HL-60/S4 treated with retinoic acid at 250 ng/mL for 4 days and 3 days (cell line): ENCODE results near the gene TEDC2.

ENCODE experiments used
- in situ Hi-C: fragments of 300-500 bp; cut with MboI; formaldehyde crosslinking; loops from 2 replicates; pipeline ENCODE4 v1.7.0; 2022; ENCODE audit warnings: low sequenced_read_pairs

TEDC2 gene

DNA sequence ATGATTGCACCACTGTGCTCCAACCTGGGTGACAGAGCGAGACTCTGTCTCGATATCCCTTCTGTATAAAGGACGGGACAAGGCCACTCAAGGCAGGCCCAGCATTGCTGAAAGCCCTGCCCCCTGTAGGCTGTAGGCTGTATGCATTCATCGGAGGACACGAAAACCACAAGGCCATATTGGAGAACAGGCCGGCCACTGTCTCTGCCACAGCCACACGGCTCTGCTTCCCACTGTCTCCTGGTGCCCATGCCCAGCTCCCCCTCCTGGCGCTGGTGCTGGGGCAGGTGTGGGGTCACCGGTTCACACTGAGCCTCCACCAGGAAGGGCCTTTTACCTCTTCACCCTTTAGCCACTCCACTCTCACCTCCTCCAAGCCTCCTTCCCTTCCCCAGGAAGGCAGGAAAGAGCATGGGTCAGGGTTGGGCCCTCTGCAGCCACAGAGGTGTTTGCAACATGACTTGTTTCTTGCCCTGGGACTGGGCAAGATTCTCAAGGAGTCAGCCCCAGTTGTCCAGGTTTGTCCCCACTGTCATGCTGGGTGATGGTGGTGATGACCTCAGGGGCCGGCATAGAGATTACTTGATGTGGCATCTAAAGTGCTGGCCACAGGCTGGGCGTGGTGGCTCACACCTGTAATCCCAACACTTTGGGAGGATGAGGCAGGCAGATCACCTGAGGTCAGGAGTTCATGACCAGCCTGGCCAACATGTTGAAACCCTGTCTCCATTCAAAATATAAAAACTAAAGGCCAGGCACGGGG is 5.9 kb downstream of the TEDC2 start:
- in situ Hi-C loops = no loop called here

DNA sequence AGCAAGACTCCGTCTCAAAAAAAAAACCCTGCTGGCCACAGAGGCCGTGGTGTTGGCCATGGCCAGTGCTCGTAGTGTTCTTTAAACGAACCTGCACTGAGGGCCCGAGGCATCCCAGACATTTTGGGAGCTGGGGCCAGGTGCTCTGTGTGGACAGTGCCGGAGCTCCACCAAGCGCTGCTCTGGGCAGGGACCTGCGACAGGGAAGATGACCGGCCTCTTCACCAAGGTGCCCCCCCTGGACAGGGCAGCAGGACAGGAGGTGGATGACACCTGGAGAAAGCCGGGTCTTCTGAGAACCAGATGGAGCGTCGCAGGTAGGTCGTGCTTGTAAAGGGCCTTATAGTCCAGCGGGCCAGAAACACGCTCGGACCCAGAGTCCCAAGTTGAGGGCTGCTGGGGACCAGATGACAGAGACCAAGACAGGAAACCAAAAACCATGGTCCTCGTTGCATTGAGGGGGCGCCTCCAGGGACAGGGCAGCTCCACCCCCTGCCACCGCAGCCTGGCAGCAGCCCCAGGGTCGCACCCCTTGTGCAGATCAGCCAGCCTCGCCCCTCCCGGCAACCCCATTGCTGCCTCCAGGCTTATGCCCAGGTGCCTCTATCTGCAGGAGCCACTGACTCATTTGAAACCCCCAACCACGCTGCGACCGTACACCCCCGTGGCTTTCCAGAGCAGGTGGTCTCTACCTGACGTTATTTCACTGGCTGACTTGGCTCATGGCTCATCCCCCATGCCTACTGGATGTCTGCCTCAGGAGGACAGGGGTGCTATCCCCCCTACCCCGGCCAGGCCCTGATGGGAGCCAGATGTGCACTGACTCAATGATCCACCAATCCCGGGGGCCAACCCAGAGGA is 7.0 kb downstream of the TEDC2 start:
- in situ Hi-C loops = no loop called here

DNA sequence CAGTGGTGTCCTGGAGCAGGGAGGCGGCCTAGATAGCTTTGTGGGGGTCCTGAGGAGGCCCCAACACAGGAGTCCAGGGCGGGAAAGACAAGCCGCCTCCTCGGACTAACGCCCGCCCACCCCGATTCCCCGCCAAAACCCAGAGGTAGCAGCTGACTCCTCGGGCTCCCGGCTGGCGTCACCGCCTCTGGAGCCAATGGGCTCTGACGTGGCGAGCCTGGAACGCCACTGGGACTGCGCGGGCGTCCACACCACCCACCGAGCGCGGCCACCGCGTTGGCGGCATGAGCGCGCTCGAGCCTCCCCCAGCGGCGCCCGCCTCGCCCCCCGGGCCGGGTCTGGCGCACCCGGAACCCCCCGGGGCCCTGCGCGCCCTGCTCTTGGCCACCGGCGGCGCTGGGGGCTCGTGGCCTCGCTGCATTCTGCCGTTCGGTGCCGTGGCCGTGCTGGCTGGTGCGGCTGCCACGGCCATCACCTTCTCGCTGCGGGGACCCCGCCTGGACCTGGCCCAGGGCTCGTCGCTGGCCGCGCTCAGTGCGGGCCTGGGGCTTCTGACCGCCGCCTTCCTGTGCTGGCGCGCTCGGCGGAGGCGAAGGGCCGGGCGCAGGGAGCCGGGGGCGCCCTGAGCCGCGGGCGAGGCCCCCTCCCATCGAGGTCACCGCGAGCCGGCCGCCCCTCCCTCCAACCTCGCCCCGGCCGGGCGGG is 7.8 kb downstream of the TEDC2 start:
- in situ Hi-C loops = no loop called here

DNA sequence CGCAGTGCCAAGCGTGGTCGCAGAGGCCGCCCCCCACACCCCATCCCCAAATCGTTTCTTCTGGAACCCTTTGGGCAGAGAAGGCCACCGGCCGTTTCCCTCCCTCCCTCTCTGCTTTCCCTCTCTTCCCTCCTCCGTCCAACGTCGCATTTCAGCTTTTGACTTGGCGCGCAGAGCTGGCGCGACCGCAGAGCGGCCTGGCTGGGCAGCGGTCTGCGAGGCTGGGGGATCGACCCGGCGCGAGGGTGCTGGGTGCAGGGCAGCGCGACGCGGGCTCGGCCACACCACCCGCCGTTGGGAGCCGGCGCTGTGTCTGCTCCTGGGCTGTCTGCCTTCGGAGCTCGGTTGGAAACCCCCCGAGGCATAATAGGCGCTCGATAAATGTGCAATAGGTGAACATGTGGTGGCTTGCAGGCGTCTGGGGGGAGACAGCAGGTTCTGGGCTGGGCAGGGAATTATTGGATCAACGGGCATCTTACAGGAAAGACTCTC is 8.4 kb downstream of the TEDC2 start:
- in situ Hi-C loops = no loop called here

DNA sequence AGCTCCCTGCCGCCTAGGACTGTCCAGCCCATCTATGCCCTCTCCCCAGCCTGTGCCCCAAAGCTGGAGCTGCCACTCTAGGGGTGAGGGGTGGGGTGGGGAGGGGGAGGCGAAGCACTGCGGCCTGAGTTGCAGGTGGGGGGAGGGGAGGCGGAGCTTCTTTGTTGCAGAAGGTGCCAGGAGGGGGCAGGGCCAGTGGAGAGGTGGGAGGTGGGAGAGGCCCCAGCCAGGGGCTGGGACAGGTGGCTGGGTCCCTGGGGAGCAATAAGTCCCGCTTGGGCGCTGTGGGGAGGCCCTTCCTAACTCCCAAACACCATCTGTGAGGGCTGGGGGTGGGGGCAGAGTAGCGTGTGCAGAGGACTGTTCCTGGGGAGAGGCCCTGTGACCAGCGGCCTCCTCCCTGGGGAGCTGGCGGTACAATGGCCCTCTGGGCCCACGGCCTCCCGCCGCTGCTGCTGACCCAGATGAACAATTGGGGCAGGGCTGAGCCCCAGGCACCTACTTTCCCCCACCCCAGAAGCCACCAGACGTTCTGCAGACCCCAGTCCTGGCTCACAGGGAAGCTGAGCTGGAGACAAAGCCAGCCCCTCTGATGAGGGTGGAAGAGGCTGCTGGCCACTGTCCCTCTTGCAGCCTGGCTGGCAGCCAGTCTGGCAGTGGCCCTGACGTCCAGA is 9.0 kb downstream of the TEDC2 start:
- in situ Hi-C loops = no loop called here

DNA sequence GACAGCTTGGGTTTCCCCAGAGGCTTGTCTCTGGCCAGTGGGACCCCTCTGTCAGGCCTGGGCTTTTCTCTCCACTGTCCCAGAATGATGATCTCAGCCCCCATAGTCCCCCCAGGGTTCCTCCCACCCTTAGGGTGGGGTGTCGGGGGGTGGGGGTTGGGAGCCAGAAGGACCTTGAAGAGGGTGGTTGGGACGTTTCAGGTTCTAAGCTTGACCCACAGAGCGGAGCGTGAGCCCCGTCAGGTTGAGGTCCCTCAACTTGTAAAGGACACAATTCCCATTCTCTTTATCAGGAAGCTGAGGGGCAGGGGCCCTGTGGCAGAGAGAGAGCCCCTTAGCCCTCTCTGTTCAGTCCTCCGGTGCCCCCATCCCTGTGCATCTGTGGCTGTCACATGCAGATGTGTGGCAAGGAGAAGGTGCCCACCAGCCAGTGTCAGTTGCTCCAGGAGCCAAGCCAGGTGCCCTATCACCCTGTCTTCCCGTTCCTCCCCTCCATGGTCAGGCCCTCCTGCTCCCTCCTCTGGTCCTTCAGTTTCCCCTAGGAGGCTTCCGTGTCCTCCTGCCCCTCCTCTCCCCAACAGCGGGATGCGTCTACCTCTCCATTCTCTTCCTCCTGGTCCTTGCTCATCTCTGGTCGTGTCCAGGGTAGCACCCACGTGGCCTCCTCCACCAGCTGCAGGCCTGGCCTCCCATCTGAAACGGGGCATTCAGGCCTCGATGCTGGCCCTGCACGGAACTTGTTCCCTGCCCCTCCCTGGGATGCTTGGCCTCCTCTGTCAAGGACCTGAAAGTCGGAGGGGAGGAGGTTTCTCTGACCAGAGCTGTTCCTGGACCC is 9.7 kb downstream of the TEDC2 start:
- in situ Hi-C loops = no loop called here

DNA sequence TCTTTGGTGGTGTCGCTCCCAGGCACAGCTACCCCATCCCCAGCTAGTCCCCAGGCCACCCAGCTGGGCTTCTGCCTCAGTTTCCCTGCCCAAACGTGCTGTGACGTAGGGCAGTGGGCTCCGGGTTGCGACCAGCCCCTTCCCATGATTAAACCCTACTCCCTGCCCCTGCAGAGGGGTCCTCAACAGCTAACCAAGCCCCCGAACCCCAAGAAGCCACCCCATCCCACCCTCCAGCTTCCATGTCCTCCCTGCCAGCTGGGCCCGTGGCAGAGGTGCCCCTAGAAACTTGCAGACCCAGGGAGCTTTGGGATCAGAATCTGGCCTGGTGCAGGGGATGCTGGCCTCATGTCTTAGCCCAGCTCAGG is 10.3 kb downstream of the TEDC2 start:
- in situ Hi-C loops = no loop called here

DNA sequence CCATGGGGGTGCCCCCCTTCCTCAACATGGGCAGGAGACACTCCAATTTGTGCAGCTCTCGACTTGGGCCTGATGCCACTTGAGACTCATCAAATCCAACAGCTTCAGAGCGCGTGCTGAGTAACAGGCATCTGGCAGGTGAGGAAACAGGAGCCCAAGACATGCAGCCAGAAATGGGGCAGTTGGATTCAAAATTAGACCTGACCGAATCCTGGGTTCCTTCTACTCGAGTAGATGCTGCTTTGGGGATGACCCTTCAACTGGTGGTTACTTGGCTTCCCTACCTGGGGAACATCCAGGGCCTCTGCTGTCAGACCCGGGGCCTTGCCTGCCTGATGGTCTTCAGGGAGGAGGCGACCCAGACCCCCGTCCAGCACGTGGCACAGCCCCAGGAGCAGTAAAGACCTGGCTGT is 10.7 kb downstream of the TEDC2 start:
- in situ Hi-C loops = no loop called here

DNA sequence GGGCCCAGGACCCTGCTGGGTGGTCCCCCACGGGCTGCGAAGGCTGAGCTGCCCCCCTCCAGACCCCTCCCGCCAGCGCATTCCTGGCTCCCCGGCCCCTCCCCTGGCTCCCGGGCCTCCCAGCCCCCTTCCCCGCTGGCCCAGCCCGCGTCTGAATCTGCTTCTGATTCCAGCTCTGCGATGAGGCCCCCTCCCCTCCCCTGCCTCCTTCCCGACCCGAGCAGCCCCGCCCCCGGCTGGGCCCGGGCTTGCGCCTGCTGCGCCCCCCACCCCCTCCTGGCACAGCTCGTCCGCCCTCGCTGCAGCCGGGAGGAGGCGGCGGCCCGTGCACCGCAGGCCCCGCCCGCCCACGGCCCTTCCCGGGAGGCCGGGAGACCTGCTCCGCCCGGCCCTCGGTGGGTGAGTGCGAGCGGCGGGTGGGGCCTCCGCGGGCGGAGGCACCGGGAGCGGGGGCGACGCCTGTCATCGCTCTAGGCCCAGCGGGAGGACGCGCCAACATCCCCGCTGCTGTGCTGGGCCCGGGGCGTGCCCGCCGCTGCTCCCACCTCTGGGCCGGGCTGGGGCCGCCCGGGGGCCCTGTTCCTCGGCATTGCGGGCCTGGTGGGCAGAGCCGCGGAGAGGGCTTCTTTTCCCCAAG is 11.2 kb downstream of the TEDC2 start, which contains the start of gene NTN3:
Gene NTN3 (plus strand): TSS at position 282 of the 637 bp plus-strand sequence. CDS start 405 bp downstream, outside the sequence.
- in situ Hi-C loops = no loop called here

DNA sequence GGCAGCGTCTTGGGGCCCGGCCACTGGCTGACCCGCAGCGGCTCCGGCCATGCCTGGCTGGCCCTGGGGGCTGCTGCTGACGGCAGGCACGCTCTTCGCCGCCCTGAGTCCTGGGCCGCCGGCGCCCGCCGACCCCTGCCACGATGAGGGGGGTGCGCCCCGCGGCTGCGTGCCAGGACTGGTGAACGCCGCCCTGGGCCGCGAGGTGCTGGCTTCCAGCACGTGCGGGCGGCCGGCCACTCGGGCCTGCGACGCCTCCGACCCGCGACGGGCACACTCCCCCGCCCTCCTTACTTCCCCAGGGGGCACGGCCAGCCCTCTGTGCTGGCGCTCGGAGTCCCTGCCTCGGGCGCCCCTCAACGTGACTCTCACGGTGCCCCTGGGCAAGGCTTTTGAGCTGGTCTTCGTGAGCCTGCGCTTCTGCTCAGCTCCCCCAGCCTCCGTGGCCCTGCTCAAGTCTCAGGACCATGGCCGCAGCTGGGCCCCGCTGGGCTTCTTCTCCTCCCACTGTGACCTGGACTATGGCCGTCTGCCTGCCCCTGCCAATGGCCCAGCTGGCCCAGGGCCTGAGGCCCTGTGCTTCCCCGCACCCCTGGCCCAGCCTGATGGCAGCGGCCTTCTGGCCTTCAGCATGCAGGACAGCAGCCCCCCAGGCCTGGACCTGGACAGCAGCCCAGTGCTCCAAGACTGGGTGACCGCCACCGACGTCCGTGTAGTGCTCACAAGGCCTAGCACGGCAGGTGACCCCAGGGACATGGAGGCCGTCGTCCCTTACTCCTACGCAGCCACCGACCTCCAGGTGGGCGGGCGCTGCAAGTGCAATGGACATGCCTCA is 12.0 kb downstream of the TEDC2 start:
- in situ Hi-C loops = no loop called here

DNA sequence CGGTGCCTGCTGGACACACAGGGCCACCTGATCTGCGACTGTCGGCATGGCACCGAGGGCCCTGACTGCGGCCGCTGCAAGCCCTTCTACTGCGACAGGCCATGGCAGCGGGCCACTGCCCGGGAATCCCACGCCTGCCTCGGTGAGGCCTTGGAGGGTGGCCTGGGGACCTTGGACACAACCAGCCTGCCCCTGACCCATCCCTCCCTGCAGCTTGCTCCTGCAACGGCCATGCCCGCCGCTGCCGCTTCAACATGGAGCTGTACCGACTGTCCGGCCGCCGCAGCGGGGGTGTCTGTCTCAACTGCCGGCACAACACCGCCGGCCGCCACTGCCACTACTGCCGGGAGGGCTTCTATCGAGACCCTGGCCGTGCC is 12.6 kb downstream of the TEDC2 start:
- in situ Hi-C loops = no loop called here

DNA sequence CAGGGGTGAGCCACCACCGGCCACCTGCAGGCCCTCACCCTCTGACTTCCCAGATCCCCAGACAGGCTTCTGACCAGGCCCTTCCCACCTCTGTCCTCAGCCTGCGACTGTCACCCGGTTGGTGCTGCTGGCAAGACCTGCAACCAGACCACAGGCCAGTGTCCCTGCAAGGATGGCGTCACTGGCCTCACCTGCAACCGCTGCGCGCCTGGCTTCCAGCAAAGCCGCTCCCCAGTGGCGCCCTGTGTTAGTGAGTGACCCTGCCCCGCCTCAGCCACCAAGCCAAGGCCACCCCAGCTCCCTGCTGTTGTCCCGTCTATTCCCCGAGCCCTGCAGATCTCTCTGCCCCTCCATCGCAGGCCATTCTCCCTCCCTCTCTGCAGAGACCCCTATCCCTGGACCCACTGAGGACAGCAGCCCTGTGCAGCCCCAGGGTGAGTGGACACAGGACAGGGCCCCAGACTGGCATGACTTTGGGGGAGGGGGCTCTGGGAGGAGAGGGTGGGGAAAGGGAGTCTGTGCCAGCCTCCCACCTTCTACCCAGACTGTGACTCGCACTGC is 13.1 kb downstream of the TEDC2 start:
- in situ Hi-C loops = no loop called here

DNA sequence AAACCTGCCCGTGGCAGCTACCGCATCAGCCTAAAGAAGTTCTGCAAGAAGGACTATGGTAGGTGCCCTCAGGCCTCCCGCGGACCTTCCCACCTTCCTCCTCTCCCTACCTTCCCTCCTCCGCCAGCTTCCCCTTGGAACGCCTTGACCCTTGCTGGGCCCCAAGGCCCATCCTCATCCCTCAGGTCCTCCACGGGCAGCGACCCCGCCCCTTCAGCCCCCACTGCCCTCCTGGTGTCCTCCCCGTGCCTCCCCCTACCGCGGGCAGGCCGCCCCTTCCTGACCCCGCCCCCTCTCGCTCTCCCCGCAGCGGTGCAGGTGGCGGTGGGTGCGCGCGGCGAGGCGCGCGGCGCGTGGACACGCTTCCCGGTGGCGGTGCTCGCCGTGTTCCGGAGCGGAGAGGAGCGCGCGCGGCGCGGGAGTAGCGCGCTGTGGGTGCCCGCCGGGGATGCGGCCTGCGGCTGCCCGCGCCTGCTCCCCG is 13.6 kb downstream of the TEDC2 start:
- in situ Hi-C loops = no loop called here

DNA sequence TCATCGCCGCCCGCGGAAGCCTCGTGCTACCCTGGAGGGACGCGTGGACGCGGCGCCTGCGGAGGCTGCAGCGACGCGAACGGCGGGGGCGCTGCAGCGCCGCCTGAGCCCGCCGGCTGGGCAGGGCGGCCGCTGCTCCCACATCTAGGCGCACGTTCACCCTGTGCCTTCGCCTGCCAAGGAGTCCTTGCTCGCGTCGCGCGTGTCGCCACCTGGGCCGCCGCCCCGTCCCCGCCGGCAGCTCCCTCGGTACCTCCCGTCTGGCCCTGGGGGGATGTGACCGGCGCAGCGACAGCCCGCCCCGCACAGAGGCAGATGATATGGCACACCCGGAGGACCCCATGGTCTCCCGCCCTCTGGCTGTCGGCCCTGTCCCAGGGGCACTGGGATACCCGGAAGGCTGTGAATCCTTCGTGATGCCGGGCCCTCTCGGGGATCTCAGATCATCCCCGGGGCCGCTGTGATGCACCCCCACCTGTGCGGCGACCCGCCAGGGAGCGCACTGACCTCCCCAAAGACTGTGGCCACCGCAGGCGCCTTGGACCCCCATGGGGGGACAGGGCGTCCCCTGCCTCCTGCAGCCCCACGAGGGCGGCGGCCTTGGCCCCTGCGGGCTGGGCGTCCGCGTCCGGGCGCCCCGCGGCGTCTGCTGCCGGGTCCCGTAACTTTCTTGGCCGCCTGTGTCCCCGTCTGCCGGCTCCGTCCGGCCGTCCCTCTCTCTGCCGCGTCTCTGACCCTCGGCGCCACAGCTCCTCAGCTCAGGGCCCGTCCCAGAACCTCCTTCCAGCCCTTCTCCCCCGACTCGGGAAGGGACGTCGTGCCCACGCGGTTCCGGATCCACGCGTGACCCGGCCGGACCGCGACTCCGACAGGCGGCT is 14.3 kb downstream of the TEDC2 start:
- in situ Hi-C loops = no loop called here

DNA sequence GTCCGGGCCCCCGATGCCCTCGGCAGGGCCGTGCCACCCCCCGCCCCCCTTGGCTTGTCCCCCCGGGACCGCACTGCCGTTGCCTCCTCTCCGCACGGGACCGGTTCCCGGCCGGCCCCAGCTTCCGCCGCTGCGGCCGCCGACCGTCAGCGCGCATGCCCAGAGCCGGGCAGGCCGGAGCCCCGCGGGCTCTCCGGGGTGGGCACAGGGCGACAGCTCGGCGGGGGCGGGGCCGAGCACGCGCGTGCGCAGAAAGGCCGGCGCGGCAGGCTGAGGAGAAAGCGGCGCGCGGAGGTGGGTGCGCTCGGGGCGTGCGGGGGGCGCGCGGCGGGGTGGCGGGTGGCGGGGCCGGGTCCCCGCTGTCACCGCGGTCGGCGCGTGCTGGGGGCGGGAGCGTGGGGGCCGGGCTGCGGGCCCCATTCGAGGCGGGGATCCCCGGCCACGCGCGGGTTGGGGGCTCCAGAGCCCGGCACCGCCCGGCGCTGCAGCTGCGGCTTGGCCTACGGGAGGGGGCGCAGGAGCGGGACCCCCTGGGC is 15.0 kb downstream of the TEDC2 start, which contains the start of gene TBC1D24:
Gene TBC1D24 (plus strand): TSS at position 251 of the 536 bp plus-strand sequence. CDS start 21,022 bp downstream, outside the sequence.
- in situ Hi-C loops = loop anchor here (25.0 kb wide), 1 partner anchor 463 kb away; the partner anchor contains the start of genes NPW and ZNF598
